Activated naive CD4-positive, alpha-beta T cell treated with anti-CD3 and anti-CD28 coated beads, Interleukin-2, amount 50 U/mL, for 72 hours (primary cell): ENCODE measurements around the gene C11orf97. TPM values are rescaled to one million over a fixed set of nuclear protein-coding genes. Genes with fewer than 3 reads are reported as not detected.
"Not testable (repeated sequence)": the region's sequence is repeated elsewhere in the genome, so short reads cannot be mapped to it uniquely, and the experiment has no call there.

Source experiments
- ATAC-seq, 2 donors: fragments of 150-1000 bp; cut with Tn5 transposase; 2 replicates each; pipeline ENCODE4 v1.10.0; 2021; ENCODE audit warnings: mild to moderate bottlenecking in 2 of 2, moderate library complexity in 2 of 2
- DNase-seq, 2 donors: peaks; one replicate each; pipeline ENCODE4 v3.0.0; 2021 to 2022; ENCODE audit warnings: low spot score in 2 of 2
- H3K27ac Mint-ChIP-seq, 2 donors: one replicate each; pipeline ENCODE4 v1.8.0; 2022; ENCODE audit warnings: mild to moderate bottlenecking in 2 of 2, mixed read lengths in 2 of 2
- H3K36me3 Mint-ChIP-seq, 2 donors: one replicate each; pipeline ENCODE4 v1.8.0; 2022; ENCODE audit warnings: mixed read lengths in 2 of 2
- H3K9me3 Mint-ChIP-seq, 2 donors: one replicate each; pipeline ENCODE4 v1.8.0; 2022; ENCODE audit warnings: mixed read lengths in 2 of 2
- total RNA-seq, 2 donors: library from RNA; stranded (reverse); gene quantifications; one replicate each; pipeline ENCODE4 v1.2.3, GENCODE V29; 2022

The C11orf97 gene
- total RNA-seq, 2 donors from 2014 or later = not detected

GRCh38 chr11:94544646-94545263 is 32.5 kb downstream of the C11orf97 start:
- Mint-ChIP-seq H3K9me3 (no peaks in the 10 kb centered on the region), H3K27ac (peak overlapping the region; percentile 13 to 65), H3K36me3 (peaks cover 6 to 8% of the 10 kb centered on the region in 2 donors)
- DNase-seq (peak; percentile 29 to 55), ATAC-seq (peak in 1 of 2 donors; percentile 3)

- DNase-seq = no peak
- Mint-ChIP-seq H3K36me3 (peaks cover 6 to 8% of the 10 kb centered on the region in 2 donors), H3K27ac (peak overlapping the region; percentile 13 to 65), H3K9me3 (no peaks in the 10 kb centered on the region)
- no peak for ATAC-seq
Measured at GRCh38 chr11:94545264-94546161, 33.3 kb downstream of the C11orf97 start.

GRCh38 chr11:94546162-94546470 is 33.9 kb downstream of the C11orf97 start:
- DNase-seq (no peak), ATAC-seq (no peak)
- H3K9me3 Mint-ChIP-seq = no peaks in the 10 kb centered on the region
- H3K36me3 Mint-ChIP-seq = peaks cover 6 to 8% of the 10 kb centered on the region in 2 donors
- H3K27ac Mint-ChIP-seq = no peak overlapping the region

DNA sequence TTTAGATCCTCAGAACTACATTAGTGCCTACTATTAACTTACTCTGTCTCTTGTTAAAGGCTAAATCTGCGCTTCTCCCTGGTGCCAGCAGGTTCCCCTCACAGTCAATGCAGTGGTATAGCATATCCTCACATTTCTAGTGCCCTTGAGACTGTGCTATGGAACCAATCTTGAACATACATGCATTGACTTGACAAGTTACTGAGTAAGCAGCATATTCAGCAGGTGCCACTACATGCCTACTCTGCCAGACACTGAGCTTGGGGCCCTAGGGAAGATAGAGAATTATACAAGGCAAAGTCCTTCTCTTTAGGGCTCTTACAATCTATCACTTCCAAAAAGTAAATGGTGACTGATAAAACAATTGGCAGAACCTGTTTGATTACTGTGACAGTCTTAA is 34.6 kb downstream of the C11orf97 start:
- no peaks in the 10 kb centered on the region for H3K9me3 Mint-ChIP-seq
- no peak for DNase-seq
- no peak for ATAC-seq
- peaks cover 6 to 8% of the 10 kb centered on the region in 2 donors for H3K36me3 Mint-ChIP-seq
- H3K27ac Mint-ChIP-seq = peak overlapping the region in 1 of 2 donors; percentile 62

GRCh38 chr11:94549146-94549545 is 36.9 kb downstream of the C11orf97 start:
- ATAC-seq = no peak
- no peaks in the 10 kb centered on the region for H3K9me3 Mint-ChIP-seq
- peaks cover 6 to 8% of the 10 kb centered on the region in 2 donors for H3K36me3 Mint-ChIP-seq

GRCh38 chr11:94550513-94550912 is 38.3 kb downstream of the C11orf97 start:
- peaks cover 4% of the 10 kb centered on the region in 2 donors for H3K36me3 Mint-ChIP-seq
- H3K27ac Mint-ChIP-seq = no peak overlapping the region
- DNase-seq = no peak
- H3K9me3 Mint-ChIP-seq = no peaks in the 10 kb centered on the region
- no peak for ATAC-seq

More at GRCh38 chr11:94549146-94549545, 36.9 kb downstream of the C11orf97 start:
- H3K27ac Mint-ChIP-seq = no peak overlapping the region
- DNase-seq = no peak

- no peak for ATAC-seq
- Mint-ChIP-seq H3K9me3 (no peaks in the 10 kb centered on the region), H3K27ac (no peak overlapping the region), H3K36me3 (no peaks in the 10 kb centered on the region)
- no peak for DNase-seq
Measured at GRCh38 chr11:94553938-94554337, 41.7 kb downstream of the C11orf97 start.

DNA sequence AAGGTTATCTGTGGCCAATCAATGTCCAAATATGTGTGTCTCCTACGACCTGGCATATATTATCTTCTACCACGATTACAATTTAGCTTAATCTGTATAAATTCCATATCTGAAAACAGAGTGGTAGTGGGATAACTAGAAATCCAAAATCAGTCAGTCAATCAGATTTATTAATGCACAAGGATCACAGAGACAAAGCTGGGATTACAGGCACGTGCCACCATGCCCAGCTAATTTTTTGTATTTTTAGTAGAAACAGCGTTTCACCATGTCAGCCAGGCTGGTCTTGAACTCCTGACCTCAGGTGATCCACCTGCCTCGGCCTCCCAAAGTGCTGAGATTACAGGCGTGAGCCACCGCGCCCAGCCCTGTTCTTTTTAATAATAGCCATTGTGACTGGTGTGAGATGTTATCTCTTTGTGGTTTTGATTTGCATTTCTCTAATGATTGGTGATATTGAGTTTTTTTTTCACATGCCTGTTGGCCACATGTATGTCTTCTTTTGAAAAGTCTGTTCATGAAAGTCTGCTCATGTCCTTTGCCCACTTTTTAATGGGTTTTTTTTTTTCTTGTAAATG is 43.6 kb downstream of the C11orf97 start:
- H3K9me3 Mint-ChIP-seq, DNase-seq, H3K36me3 Mint-ChIP-seq, H3K27ac Mint-ChIP-seq, ATAC-seq: not testable (repeated sequence)

- no peak for DNase-seq
- no peaks in the 10 kb centered on the region for H3K9me3 Mint-ChIP-seq
- H3K27ac Mint-ChIP-seq = no peak overlapping the region
- no peaks in the 10 kb centered on the region for H3K36me3 Mint-ChIP-seq
- ATAC-seq = no peak
Measured at GRCh38 chr11:94557421-94557820, 45.2 kb downstream of the C11orf97 start.

- DNase-seq = no peak
- no peak overlapping the region for H3K27ac Mint-ChIP-seq
- no peaks in the 10 kb centered on the region for H3K9me3 Mint-ChIP-seq
- no peak for ATAC-seq
- H3K36me3 Mint-ChIP-seq = no peaks in the 10 kb centered on the region
Measured at GRCh38 chr11:94557992-94558391, 45.7 kb downstream of the C11orf97 start.

GRCh38 chr11:94558468-94558867 is 46.2 kb downstream of the C11orf97 start:
- DNase-seq = no peak
- ATAC-seq = no peak
- Mint-ChIP-seq H3K27ac (no peak overlapping the region), H3K36me3 (no peaks in the 10 kb centered on the region), H3K9me3 (no peaks in the 10 kb centered on the region)

DNA sequence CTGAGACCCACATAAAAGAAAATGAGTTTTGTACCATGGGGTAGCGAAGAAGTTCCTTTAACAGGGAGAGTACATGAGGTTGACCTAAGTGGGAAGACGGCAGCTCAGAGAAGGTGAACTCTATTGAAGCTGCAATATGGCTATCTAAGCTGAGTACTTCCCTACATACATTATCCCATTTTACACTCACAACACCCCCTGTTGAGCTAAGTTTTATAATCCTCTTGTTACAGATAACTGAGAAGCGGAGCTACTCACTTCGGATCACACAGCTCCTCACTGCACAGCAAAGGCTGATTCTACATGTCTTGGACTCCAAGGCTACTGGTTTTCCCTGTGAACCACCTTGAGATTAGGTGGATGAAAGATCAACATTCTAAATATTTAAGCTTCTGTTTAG is 46.7 kb downstream of the C11orf97 start:
- no peak for DNase-seq
- Mint-ChIP-seq H3K27ac (no peak overlapping the region), H3K36me3 (no peaks in the 10 kb centered on the region), H3K9me3 (no peaks in the 10 kb centered on the region)
- ATAC-seq = no peak

GRCh38 chr11:94559361-94559760 is 47.1 kb downstream of the C11orf97 start:
- DNase-seq (no peak), ATAC-seq (no peak)
- Mint-ChIP-seq H3K36me3 (no peaks in the 10 kb centered on the region), H3K9me3 (no peaks in the 10 kb centered on the region), H3K27ac (no peak overlapping the region)

GRCh38 chr11:94560834-94561233 is 48.6 kb downstream of the C11orf97 start:
- Mint-ChIP-seq H3K27ac (no peak overlapping the region), H3K9me3 (no peaks in the 10 kb centered on the region), H3K36me3 (no peaks in the 10 kb centered on the region)
- no peak for DNase-seq
- no peak for ATAC-seq

GRCh38 chr11:94563176-94563847 is 51.1 kb downstream of the C11orf97 start:
- no peak overlapping the region for H3K27ac Mint-ChIP-seq
- ATAC-seq (no peak), DNase-seq (no peak)
- peaks cover 0 to 5% of the 10 kb centered on the region in 2 donors for H3K9me3 Mint-ChIP-seq
- H3K36me3 Mint-ChIP-seq = no peaks in the 10 kb centered on the region

GRCh38 chr11:94563848-94564467 is 51.7 kb downstream of the C11orf97 start:
- no peak overlapping the region for H3K27ac Mint-ChIP-seq
- DNase-seq = no peak
- no peak for ATAC-seq
- H3K36me3 Mint-ChIP-seq = no peaks in the 10 kb centered on the region
- peaks cover 0 to 5% of the 10 kb centered on the region in 2 donors for H3K9me3 Mint-ChIP-seq
